22Rv1 (cell line): Measurements from ENCODE around the gene STRA6.

Experiments
- H3K27ac ChIP-seq: fragments of 450-650 bp; 2 replicates; pipeline ENCODE4 v1.5.1; 2017
- ZFX ChIP-seq: fragments of 450-650 bp; IDR thresholded peaks from 2 replicates; pipeline ENCODE4 v1.6.1; 2017; ENCODE audit warnings: antibody characterized with exemption, borderline replicate concordance
- TF ChIP-seq, protein P1 (sequence below): fragments of 450-650 bp; IDR thresholded peaks from 2 replicates; pipeline ENCODE4 v1.5.1; 2017; ENCODE audit warnings: mild to moderate bottlenecking

The STRA6 gene

GRCh38 chr15:74156678-74157411 is 45.7 kb downstream of the STRA6 start:
- no peak overlapping the region for H3K27ac ChIP-seq
- TF ChIP-seq ZFX: no peak
- TF ChIP-seq, protein P1, sequence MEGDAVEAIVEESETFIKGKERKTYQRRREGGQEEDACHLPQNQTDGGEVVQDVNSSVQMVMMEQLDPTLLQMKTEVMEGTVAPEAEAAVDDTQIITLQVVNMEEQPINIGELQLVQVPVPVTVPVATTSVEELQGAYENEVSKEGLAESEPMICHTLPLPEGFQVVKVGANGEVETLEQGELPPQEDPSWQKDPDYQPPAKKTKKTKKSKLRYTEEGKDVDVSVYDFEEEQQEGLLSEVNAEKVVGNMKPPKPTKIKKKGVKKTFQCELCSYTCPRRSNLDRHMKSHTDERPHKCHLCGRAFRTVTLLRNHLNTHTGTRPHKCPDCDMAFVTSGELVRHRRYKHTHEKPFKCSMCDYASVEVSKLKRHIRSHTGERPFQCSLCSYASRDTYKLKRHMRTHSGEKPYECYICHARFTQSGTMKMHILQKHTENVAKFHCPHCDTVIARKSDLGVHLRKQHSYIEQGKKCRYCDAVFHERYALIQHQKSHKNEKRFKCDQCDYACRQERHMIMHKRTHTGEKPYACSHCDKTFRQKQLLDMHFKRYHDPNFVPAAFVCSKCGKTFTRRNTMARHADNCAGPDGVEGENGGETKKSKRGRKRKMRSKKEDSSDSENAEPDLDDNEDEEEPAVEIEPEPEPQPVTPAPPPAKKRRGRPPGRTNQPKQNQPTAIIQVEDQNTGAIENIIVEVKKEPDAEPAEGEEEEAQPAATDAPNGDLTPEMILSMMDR: no peak

DNA sequence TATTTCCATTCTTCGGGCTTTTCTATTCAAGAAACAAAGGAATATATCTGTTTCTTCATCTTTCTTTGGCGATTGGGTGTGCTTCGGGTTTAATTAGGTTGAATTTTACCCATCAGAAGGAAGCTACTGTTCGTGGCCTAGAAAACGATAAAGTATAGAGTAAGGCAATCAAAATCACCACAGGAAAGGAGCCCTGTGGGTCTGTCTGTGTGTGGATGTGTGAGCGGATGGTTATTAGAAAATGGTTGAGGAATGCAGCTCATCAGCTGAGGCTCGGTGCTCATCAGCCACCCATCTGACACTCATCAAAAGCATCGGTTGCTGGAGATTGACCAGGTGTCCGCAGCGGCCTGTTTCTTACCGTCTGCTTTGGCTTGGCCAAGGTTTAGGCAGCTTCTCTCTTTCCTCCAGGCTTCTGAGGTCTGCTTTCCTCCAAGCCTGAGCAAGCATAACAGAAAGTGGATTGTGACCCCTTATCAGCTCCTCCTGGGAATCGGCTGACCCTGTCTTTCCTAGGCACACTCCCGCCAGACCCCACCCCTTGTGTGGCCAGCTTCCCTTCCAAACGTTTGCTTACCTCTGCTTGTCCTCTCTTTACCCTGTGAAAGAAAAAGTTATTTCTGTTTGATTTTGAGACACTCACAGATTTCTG is 46.7 kb downstream of the STRA6 start:
- H3K27ac ChIP-seq: no peak overlapping the region
- no peak for TF ChIP-seq ZFX
- TF ChIP-seq, protein P1: no peak

- TF ChIP-seq, protein P1: no peak
- TF ChIP-seq ZFX: no peak
- no peak overlapping the region for H3K27ac ChIP-seq
These were observed 55.5 kb downstream of the STRA6 start for GRCh38 chr15:74147051-74147450.

- no peak overlapping the region for H3K27ac ChIP-seq
- TF ChIP-seq ZFX: no peak
- TF ChIP-seq, protein P1: no peak
These were observed 56.2 kb downstream of the STRA6 start for GRCh38 chr15:74146277-74146800.

- H3K27ac ChIP-seq: no peak overlapping the region
- TF ChIP-seq ZFX: no peak
- TF ChIP-seq, protein P1: no peak
These were observed 58.3 kb downstream of the STRA6 start for GRCh38 chr15:74144153-74144775.

DNA sequence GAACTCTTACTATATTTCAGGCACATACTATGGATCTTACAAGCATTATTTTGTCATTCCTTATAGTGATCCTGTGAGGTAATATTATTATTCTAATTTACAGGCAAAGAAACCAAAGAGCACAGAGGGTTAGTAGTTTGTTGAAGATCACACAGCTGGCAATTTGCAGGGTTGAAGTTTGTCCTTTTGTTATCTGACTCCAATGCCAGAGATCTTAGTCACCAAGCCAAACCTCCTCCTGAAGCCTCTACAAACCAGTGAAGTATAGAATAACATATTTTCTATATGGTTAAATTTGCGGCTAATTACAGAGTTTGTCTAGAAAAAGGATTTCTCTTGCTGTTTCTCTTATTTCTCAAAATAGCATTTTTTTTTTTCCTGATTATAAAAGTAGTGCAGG is 61.0 kb downstream of the STRA6 start:
- no peak overlapping the region for H3K27ac ChIP-seq
- TF ChIP-seq, protein P1: no peak
- no peak for TF ChIP-seq ZFX

DNA sequence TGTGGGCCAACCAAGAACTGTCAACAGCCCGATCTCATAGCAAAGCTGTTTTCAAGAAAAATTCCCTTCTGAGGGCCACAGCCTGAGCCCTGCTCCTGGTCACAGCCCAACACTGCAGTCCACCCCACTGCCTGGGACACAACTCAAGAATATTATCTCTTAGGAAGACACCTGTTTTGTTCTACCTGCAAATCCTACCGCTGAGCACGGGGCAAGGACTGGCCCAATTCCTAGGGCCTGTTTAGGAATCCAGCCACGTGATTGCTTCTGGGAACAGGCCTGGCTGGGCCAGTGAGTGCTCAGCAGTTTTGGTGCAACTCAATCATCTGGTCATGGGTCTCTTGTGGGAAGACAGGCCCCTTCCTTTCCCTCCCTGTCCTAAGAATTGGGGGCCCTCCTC is 63.9 kb downstream of the STRA6 start:
- H3K27ac ChIP-seq: no peak overlapping the region
- TF ChIP-seq, protein P1: no peak
- TF ChIP-seq ZFX: no peak
